ENCODE data around the gene C2orf81.

The C2orf81 gene

DNA sequence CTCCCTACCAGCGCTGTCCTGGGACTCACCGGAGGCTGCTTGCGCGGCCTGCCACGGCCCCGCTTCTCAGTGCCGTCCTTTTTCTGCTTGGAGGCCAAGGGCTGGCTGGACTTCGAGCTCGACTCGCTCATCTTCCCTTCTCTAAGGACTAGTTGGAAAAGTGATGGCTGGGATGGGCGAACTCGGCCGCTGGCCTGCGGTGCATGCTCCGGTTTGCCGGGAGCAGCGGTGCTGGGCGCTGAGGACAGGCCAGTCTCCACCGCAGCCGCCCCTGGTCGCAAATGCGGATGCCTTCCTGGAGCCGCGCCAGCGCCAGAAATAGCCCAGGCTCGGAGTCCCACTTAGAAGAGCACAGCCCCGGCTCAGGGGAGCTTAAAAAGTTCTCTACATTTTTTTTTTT, 3.1 kb downstream of the C2orf81 start:
- peak; percentile 46 for DNase-seq
- H3K9me3 ChIP-seq: no peaks in the 10 kb centered on the region
- no peaks in the 10 kb centered on the region for H3K36me3 ChIP-seq
- no peaks in the 10 kb centered on the region for H3K27me3 ChIP-seq
- TF ChIP-seq, protein P1, sequence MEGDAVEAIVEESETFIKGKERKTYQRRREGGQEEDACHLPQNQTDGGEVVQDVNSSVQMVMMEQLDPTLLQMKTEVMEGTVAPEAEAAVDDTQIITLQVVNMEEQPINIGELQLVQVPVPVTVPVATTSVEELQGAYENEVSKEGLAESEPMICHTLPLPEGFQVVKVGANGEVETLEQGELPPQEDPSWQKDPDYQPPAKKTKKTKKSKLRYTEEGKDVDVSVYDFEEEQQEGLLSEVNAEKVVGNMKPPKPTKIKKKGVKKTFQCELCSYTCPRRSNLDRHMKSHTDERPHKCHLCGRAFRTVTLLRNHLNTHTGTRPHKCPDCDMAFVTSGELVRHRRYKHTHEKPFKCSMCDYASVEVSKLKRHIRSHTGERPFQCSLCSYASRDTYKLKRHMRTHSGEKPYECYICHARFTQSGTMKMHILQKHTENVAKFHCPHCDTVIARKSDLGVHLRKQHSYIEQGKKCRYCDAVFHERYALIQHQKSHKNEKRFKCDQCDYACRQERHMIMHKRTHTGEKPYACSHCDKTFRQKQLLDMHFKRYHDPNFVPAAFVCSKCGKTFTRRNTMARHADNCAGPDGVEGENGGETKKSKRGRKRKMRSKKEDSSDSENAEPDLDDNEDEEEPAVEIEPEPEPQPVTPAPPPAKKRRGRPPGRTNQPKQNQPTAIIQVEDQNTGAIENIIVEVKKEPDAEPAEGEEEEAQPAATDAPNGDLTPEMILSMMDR (IDR thresholded peaks at IDR 0.05; ENCODE audit: low read depth, low read length): no peak
- H3K4me1 ChIP-seq: no peaks in the 10 kb centered on the region
- no peak overlapping the region for H3K4me3 ChIP-seq (ENCODE audit: low read depth, low read length)

DNA sequence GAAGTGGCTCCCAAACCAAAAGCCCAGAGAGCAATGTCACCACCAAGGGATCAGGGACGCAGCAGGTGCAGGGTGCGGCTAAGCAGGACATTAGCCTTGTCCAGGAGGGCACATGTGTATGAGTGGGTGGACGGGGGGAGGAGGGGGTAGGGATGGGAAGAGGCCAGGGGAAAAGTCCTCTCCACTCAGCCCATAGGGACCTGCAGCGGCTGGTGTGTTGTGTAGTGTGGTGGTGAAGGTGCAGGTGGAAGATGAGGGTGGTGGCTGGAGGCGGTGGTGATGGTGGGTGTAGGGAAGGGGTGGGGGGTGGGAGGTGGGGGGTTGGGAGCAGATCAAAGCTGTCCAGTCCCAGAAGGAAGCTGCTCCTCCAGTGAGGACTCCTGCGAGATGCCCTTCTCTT, 3.7 kb downstream of the C2orf81 start:
- Histone ChIP-seq H3K27me3 (no peaks in the 10 kb centered on the region), H3K4me1 (no peaks in the 10 kb centered on the region), H3K4me3 (ENCODE audit: low read depth, low read length) (no peak overlapping the region), H3K36me3 (no peaks in the 10 kb centered on the region), H3K9me3 (no peaks in the 10 kb centered on the region)
- TF ChIP-seq, protein P1 (IDR thresholded peaks at IDR 0.05; ENCODE audit: low read depth, low read length): no peak
- DNase-seq: no peak

DNA sequence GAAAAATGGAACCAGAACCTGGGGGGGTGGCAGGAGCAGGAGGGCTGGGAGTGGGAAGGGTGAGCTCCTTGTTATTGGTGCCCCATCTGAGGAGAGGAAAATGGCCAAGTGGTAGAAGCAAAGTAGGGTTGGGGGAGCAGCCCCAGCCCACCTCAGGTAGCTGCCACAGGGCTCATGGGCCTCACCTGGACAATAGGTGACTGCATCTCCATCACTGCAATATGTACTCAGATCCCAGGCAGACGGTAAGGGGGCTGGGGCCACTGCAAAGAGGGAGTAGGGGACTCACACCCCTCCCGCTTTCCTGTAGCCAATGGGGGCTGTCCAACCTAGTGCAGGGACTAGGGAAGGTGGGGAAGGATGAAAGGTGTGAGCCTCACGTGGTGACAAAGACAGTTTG, 4.2 kb downstream of the C2orf81 start:
- no peak for DNase-seq
- Histone ChIP-seq H3K4me1 (no peaks in the 10 kb centered on the region), H3K4me3 (ENCODE audit: low read depth, low read length) (no peak overlapping the region), H3K9me3 (no peaks in the 10 kb centered on the region), H3K36me3 (no peaks in the 10 kb centered on the region), H3K27me3 (no peaks in the 10 kb centered on the region)
- TF ChIP-seq, protein P1 (IDR thresholded peaks at IDR 0.05; ENCODE audit: low read depth, low read length): no peak

DNA sequence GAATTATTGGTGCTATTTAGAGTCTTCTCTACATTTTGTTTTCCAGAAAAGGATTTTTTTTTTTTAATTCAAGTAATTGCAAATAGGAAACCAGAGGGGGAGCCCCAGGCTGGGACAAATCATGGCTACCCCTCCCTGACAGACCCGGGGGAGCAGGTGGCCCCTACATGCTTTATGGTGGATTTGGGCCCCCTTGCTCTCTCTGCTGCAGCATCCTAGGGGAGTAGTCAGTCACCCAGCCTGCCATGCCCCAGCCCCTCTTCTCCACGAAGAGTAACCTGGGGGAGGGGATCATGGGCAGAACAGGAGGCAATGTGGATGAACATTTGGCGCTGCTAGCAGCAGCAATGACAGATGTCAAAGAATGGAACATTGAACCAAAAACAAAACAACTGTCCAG, 4.6 kb downstream of the C2orf81 start:
- no peak overlapping the region for H3K4me3 ChIP-seq (ENCODE audit: low read depth, low read length)
- DNase-seq: no peak
- TF ChIP-seq, protein P1 (IDR thresholded peaks at IDR 0.05; ENCODE audit: low read depth, low read length): no peak
- H3K9me3 ChIP-seq: no peaks in the 10 kb centered on the region
- no peaks in the 10 kb centered on the region for H3K27me3 ChIP-seq
- no peaks in the 10 kb centered on the region for H3K4me1 ChIP-seq
- no peaks in the 10 kb centered on the region for H3K36me3 ChIP-seq

DNA sequence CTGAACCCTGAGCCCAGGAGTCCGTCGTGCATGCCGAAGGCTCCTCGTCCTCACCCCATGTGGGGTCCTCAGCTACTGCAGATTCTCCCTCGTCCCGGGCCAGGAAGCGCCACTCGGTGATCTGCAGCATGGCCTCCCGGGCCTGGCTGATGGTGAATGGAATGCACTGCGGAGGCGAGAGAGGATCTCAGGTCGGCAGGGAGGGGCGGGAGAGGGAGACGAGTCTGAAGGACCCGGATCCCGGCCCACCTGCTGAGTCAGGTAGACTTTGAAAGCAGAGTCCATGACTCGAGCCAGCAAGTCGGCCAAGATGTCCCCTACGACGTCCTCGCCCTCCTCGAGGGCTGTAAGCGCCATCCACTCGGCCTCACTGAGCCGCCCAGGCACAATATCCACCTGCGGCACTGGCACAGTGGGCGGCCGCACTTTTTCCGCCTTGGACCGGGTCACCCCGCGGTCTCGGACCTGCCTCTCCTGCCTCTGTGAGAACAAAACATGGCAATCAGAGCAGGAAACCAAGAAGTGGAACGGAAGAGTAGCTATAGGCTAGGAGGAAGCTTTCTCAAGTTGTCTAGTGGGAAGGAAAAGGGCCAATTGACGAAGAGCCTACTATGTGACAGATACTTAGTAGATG, 5.5 kb downstream of the C2orf81 start:
- no peak for DNase-seq
- Histone ChIP-seq H3K36me3 (no peaks in the 10 kb centered on the region), H3K4me1 (no peaks in the 10 kb centered on the region), H3K27me3 (no peaks in the 10 kb centered on the region), H3K4me3 (ENCODE audit: low read depth, low read length) (no peak overlapping the region), H3K9me3 (no peaks in the 10 kb centered on the region)
- TF ChIP-seq, protein P1 (IDR thresholded peaks at IDR 0.05; ENCODE audit: low read depth, low read length): no peak

DNA sequence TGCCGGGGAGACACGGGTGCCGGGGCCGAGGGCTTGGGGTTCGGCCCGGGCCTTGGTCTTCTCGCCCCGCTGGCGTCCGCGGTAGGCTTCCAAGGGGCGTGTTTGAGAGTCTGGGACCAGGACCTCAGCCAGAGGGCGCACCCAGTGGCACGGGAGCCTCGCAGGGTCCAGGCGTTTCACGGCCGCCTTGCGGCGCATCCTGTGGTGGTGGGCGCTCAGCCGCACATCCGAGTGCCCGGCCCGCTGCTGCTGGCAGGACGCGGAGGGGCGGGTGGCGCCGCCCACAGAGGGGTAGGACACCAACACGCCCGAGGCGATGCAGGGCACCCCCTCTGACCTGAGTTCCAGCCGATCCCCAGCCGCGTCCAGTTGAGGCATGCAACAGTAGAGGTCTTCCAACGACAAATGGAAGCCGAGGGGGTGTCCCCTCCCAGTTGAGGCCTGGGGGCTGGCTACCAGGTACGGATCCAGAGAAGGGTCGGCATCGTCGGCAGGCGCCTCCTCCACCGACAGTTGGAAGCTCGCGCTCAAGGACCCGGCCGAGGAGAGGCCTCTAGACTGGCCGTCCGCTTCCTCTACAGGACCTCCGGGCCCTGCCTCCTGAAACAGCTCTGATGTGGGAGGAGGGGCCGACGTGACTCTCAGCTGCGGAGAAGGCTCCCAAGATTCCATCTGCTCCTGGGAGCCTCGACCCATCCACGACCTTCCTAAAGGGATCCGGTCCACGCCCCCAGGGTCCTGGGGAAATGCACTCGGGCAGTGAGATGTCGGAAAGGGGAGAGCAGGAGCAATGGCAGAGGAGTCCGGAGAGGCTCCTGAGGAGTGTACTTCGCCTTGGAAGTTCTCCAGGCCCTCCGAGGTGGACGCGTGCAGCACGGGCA, 6.3 kb downstream of the C2orf81 start:
- Histone ChIP-seq H3K4me3 (ENCODE audit: low read depth, low read length) (no peak overlapping the region), H3K36me3 (no peaks in the 10 kb centered on the region), H3K4me1 (no peaks in the 10 kb centered on the region), H3K27me3 (no peaks in the 10 kb centered on the region), H3K9me3 (no peaks in the 10 kb centered on the region)
- DNase-seq: no peak
- TF ChIP-seq, protein P1 (IDR thresholded peaks at IDR 0.05; ENCODE audit: low read depth, low read length): no peak
